GM12892 (cell line): ENCODE measurements around the gene HSD11B2.

Source experiments
- POLR2A ChIP-seq: IDR thresholded peaks from 2 replicates; pipeline ENCODE4 v1.6.1; 2011; ENCODE audit warnings: low read depth, low read length, control low read depth
- POLR2AphosphoS5 ChIP-seq: IDR thresholded peaks from 2 replicates; pipeline ENCODE4 v1.6.1; 2011; ENCODE audit warnings: low read depth, low read length, control low read depth

DNA sequence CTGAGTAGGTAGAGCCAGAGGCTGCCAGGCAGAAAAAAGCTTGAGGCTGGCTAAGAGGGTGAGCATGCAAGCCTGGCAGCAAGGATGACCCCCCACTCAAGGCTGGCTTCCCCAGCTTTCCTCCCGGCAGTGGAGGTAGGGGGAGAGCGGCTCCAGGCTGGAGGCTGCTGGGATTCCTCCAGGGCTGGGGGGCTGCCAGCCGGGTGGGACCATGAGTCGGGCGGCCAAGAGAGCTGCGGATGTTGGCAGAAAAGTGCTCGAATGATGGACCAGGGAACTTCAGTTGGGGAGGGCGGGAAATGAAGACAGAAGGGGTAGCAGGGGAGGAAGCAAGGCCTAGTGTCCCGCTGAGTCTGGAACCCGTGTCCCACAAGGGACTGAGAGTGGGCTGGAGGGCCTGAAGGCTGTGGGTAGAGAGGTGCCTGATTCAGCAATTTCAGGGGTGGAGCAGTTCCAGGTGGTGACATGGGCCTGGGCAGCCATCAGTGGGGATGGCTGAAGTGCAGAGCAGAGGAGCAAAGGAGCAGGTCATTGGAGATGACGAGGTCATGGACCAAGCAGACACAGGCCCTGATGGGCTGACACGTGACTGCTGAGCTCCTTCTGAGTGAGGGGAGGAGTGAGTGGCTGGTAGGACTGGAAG, 20.3 kb downstream of the HSD11B2 start:
- TF ChIP-seq POLR2A, result no peak
- TF ChIP-seq POLR2AphosphoS5, result no peak
